Suprapubic skin (tissue), 4 donors: ENCODE results near the gene TBX3.

Experiments used
- EP300 ChIP-seq: sonication (generic); formaldehyde crosslinking; IDR thresholded peaks from one replicate; pipeline ENCODE4 v1.6.1; 2017; ENCODE audit warnings: antibody characterized with exemption
- POLR2A ChIP-seq, 2 donors: fragments of 450-650 bp; IDR thresholded peaks; one replicate each; pipeline ENCODE4 v1.6.1; 2017; ENCODE audit warnings: antibody characterized with exemption in 2 of 2, mild to moderate bottlenecking in 2 of 2, moderate library complexity in 2 of 2
- POLR2AphosphoS5 ChIP-seq, 3 donors: sonication (generic); formaldehyde crosslinking; IDR thresholded peaks; one replicate each; pipeline ENCODE4 v1.6.1; 2017; ENCODE audit warnings: antibody characterized with exemption in 3 of 3
- TF ChIP-seq, protein P1 (sequence below), 2 donors: fragments of 200-600 bp in 1 of 2; fragments of 450-650 bp in 1 of 2; sonication (generic) in 1 of 2; IDR thresholded peaks; one replicate each; pipeline ENCODE4 v1.5.1; 2016 to 2019; ENCODE audit warnings: antibody characterized with exemption in 2 of 2, mild to moderate bottlenecking in 1 of 2, moderate library complexity in 1 of 2

DNA sequence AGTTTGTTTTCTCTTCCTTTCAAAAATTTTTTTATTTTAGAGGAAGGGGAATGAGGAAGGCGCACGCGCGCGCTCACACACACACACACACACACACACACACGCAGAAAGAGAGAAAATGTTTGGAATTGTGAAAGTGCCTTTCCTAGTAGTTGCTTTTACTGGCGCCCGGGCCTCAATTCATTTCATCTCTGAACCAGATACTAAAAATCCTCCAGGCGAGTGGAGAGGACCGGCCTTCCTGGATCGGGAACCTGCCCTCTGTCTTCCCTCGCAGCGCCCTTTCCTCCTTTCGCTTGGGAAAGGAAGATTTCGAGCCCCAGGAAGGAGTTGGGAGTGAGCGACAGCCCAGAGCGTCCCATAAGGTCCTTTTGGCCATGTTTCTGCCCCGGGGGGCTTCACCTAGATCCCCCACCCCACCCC is 7.8 kb upstream of the TBX3 start:
- TF ChIP-seq, protein P1, sequence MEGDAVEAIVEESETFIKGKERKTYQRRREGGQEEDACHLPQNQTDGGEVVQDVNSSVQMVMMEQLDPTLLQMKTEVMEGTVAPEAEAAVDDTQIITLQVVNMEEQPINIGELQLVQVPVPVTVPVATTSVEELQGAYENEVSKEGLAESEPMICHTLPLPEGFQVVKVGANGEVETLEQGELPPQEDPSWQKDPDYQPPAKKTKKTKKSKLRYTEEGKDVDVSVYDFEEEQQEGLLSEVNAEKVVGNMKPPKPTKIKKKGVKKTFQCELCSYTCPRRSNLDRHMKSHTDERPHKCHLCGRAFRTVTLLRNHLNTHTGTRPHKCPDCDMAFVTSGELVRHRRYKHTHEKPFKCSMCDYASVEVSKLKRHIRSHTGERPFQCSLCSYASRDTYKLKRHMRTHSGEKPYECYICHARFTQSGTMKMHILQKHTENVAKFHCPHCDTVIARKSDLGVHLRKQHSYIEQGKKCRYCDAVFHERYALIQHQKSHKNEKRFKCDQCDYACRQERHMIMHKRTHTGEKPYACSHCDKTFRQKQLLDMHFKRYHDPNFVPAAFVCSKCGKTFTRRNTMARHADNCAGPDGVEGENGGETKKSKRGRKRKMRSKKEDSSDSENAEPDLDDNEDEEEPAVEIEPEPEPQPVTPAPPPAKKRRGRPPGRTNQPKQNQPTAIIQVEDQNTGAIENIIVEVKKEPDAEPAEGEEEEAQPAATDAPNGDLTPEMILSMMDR (IDR thresholded peaks at IDR 0.05), result no peak
- TF ChIP-seq POLR2AphosphoS5 (IDR thresholded peaks at IDR 0.05), result no peak
- TF ChIP-seq POLR2A (IDR thresholded peaks at IDR 0.05), result no peak
- no peak for TF ChIP-seq EP300
